HL-60 (cell line): ENCODE data around the gene LOXL1.

ENCODE experiments used
- CTCF ChIP-seq: IDR thresholded peaks from one replicate; pipeline ENCODE4 v1.5.1; 2011; ENCODE audit warnings: low read length, control low read depth, inconsistent platforms; ENCODE audit not compliant: insufficient read depth
- GABPA ChIP-seq: IDR thresholded peaks from 2 replicates; pipeline ENCODE4 v1.6.1; 2012; ENCODE audit warnings: low read depth
- POLR2AphosphoS5 ChIP-seq: IDR thresholded peaks from 2 replicates; pipeline ENCODE4 v1.6.1; 2012; ENCODE audit warnings: low read depth

- TF ChIP-seq CTCF = no peak
- no peak for TF ChIP-seq GABPA
- no peak for TF ChIP-seq POLR2AphosphoS5
Observed at GRCh38 chr15:73987250-73987649, 61.0 kb downstream of the LOXL1 start.
